Neural crest cell (in vitro differentiated cells): ENCODE data around the gene ADNP2. TPM values are rescaled to one million over a fixed set of nuclear protein-coding genes. Genes with fewer than 3 reads are reported as not detected.
A peak's percentile ranks its signal among the peaks of the same experiment; 100 is the strongest.

Experiments used
- DNase-seq: peaks from one replicate; pipeline ENCODE4 v3.0.0; 2021; ENCODE audit warnings: low read depth, mixed read lengths, low spot score
- H3K27ac Mint-ChIP-seq: one replicate; pipeline ENCODE4 v1.8.0; 2021; ENCODE audit warnings: mild to moderate bottlenecking, mixed read lengths; ENCODE audit not compliant: unreplicated experiment
- H3K27me3 Mint-ChIP-seq: 2 replicates; pipeline ENCODE4 v1.8.0; 2021; ENCODE audit warnings: low read depth, mild to moderate bottlenecking, mixed read lengths
- H3K36me3 Mint-ChIP-seq: 2 replicates; pipeline ENCODE4 v1.8.0; 2021; ENCODE audit warnings: low read depth, mild to moderate bottlenecking, mixed read lengths
- H3K4me1 Mint-ChIP-seq: 2 replicates; pipeline ENCODE4 v1.8.0; 2021; ENCODE audit warnings: mixed read lengths
- H3K4me3 Mint-ChIP-seq: one replicate; pipeline ENCODE4 v1.8.0; 2021; ENCODE audit warnings: mild to moderate bottlenecking, mixed read lengths
- H3K9me3 Mint-ChIP-seq: 2 replicates; pipeline ENCODE4 v1.8.0; 2021; ENCODE audit warnings: mixed read lengths
- CTCF ChIP-seq: fragments of 200-600 bp; sonication (generic); conservative IDR thresholded peaks from 2 replicates; pipeline ENCODE4 v1.5.0; 2021; ENCODE audit warnings: antibody characterized with exemption, mild to moderate bottlenecking
- total RNA-seq: library from RNA; stranded (reverse); gene quantifications from 2 replicates; pipeline ENCODE4 v1.2.1, GENCODE V29; 2021

Gene ADNP2
- total RNA-seq, 1 donor from 2014 or later: 44.0 TPM

GRCh38 chr18:80106482-80107051 is 2.5 kb upstream of the ADNP2 start:
- Mint-ChIP-seq H3K9me3 (peaks cover 3% of the 10 kb centered on the region), H3K27ac (peak overlapping the region; percentile 7), H3K4me1 (peaks cover 26% of the 10 kb centered on the region), H3K4me3 (peak overlapping the region; percentile 60), H3K27me3 (no peaks in the 10 kb centered on the region), H3K36me3 (peaks cover 3% of the 10 kb centered on the region)
- DNase-seq: no peak
- TF ChIP-seq CTCF: no peak

- Mint-ChIP-seq H3K36me3 (peaks cover 3% of the 10 kb centered on the region), H3K4me1 (peaks cover 26% of the 10 kb centered on the region), H3K27me3 (no peaks in the 10 kb centered on the region), H3K9me3 (peaks cover 3% of the 10 kb centered on the region), H3K27ac (no peak overlapping the region), H3K4me3 (peak overlapping the region; percentile 88)
- no peak for DNase-seq
- TF ChIP-seq CTCF: no peak
Measured at GRCh38 chr18:80107426-80107825, 1.6 kb upstream of the ADNP2 start.

- TF ChIP-seq CTCF: no peak
- Mint-ChIP-seq H3K4me1 (peaks cover 33% of the 10 kb centered on the region), H3K36me3 (peaks cover 3% of the 10 kb centered on the region), H3K27me3 (no peaks in the 10 kb centered on the region), H3K4me3 (peak overlapping the region; percentile 88), H3K27ac (no peak overlapping the region), H3K9me3 (peaks cover 3% of the 10 kb centered on the region)
- no peak for DNase-seq
Measured at GRCh38 chr18:80108121-80108536, 933 bp upstream of the ADNP2 start.

GRCh38 chr18:80109676-80110078 is 615 bp downstream of the ADNP2 start:
- peaks cover 3% of the 10 kb centered on the region for H3K9me3 Mint-ChIP-seq
- H3K36me3 Mint-ChIP-seq: peaks cover 3% of the 10 kb centered on the region
- peak overlapping the region; percentile 77 for H3K27ac Mint-ChIP-seq
- DNase-seq: peak; percentile 36
- peak overlapping the region; percentile 92 for H3K4me3 Mint-ChIP-seq
- no peaks in the 10 kb centered on the region for H3K27me3 Mint-ChIP-seq
- TF ChIP-seq CTCF: no peak
- peaks cover 32% of the 10 kb centered on the region for H3K4me1 Mint-ChIP-seq

GRCh38 chr18:80112624-80113248 is 3.7 kb downstream of the ADNP2 start:
- H3K4me1 Mint-ChIP-seq: peaks cover 38% of the 10 kb centered on the region
- peaks cover 3% of the 10 kb centered on the region for H3K9me3 Mint-ChIP-seq
- no peaks in the 10 kb centered on the region for H3K27me3 Mint-ChIP-seq
- H3K27ac Mint-ChIP-seq: peak overlapping the region; percentile 23
- peaks cover 7% of the 10 kb centered on the region for H3K36me3 Mint-ChIP-seq
- DNase-seq: no peak
- peak overlapping the region; percentile 79 for H3K4me3 Mint-ChIP-seq
- TF ChIP-seq CTCF: no peak
